HG03025 (cell line): Measurements from ENCODE around the gene CHST12.

Source experiments
- ATAC-seq: cut with Tn5 transposase; IDR thresholded peaks from one replicate; pipeline ENCODE4 v1.9.1; 2021; ENCODE audit warnings: mild to moderate bottlenecking, moderate library complexity; ENCODE audit not compliant: unreplicated experiment, low FRiP score

CHST12 gene

GRCh38 chr7:2403014-2403717 lies at the start of gene CHST12:
CHST12 (plus strand) TSS chr7:2403611; CDS start chr7:2432640, 29,029 bp downstream.
- peak; percentile 41 for ATAC-seq

GRCh38 chr7:2353936-2354185 lies 49.5 kb upstream of the CHST12 start:
- ATAC-seq: peak; percentile 45

- peak; percentile 84 for ATAC-seq
Observed at GRCh38 chr7:2354186-2354938, 49.0 kb upstream of the CHST12 start, which contains the start of gene EIF3B. EIF3B (plus strand) TSS chr7:2354827; CDS start chr7:2354922, 95 bp downstream.

- ATAC-seq: peak; percentile 31
Observed at GRCh38 chr7:2354939-2355704, 48.3 kb upstream of the CHST12 start.

- ATAC-seq: no peak
Observed at GRCh38 chr7:2355705-2356008, 47.8 kb upstream of the CHST12 start.

GRCh38 chr7:2357165-2357564 lies 46.2 kb upstream of the CHST12 start:
- no peak for ATAC-seq

GRCh38 chr7:2357571-2357970 lies 45.8 kb upstream of the CHST12 start:
- ATAC-seq: no peak

GRCh38 chr7:2358968-2359527 lies 44.4 kb upstream of the CHST12 start:
- no peak for ATAC-seq

GRCh38 chr7:2359610-2360009 lies 43.8 kb upstream of the CHST12 start:
- ATAC-seq: no peak

GRCh38 chr7:2360796-2361195 lies 42.6 kb upstream of the CHST12 start:
- ATAC-seq: no peak

GRCh38 chr7:2362385-2363088 lies 40.9 kb upstream of the CHST12 start:
- ATAC-seq: no peak

- no peak for ATAC-seq
Observed at GRCh38 chr7:2369139-2369538, 34.3 kb upstream of the CHST12 start.

- ATAC-seq: no peak
Observed at GRCh38 chr7:2371329-2371728, 32.1 kb upstream of the CHST12 start.

GRCh38 chr7:2372724-2373123 lies 30.7 kb upstream of the CHST12 start:
- ATAC-seq: no peak

- no peak for ATAC-seq
Observed at GRCh38 chr7:2373124-2373556, 30.3 kb upstream of the CHST12 start.

- no peak for ATAC-seq
Observed at GRCh38 chr7:2373646-2374045, 29.8 kb upstream of the CHST12 start.

GRCh38 chr7:2374401-2374800 lies 29.0 kb upstream of the CHST12 start:
- ATAC-seq: no peak

- no peak for ATAC-seq
Observed at GRCh38 chr7:2374830-2375728, 28.3 kb upstream of the CHST12 start.

- no peak for ATAC-seq
Observed at GRCh38 chr7:2376351-2377154, 26.9 kb upstream of the CHST12 start.
